ENCODE data around the gene ZNF524. TPM values are rescaled to one million over a fixed set of nuclear protein-coding genes. Genes with fewer than 3 reads are reported as not detected.

Gene ZNF524
- total RNA-seq, 2 donors from 2014 or later: 30.2 to 54.8 TPM

DNA sequence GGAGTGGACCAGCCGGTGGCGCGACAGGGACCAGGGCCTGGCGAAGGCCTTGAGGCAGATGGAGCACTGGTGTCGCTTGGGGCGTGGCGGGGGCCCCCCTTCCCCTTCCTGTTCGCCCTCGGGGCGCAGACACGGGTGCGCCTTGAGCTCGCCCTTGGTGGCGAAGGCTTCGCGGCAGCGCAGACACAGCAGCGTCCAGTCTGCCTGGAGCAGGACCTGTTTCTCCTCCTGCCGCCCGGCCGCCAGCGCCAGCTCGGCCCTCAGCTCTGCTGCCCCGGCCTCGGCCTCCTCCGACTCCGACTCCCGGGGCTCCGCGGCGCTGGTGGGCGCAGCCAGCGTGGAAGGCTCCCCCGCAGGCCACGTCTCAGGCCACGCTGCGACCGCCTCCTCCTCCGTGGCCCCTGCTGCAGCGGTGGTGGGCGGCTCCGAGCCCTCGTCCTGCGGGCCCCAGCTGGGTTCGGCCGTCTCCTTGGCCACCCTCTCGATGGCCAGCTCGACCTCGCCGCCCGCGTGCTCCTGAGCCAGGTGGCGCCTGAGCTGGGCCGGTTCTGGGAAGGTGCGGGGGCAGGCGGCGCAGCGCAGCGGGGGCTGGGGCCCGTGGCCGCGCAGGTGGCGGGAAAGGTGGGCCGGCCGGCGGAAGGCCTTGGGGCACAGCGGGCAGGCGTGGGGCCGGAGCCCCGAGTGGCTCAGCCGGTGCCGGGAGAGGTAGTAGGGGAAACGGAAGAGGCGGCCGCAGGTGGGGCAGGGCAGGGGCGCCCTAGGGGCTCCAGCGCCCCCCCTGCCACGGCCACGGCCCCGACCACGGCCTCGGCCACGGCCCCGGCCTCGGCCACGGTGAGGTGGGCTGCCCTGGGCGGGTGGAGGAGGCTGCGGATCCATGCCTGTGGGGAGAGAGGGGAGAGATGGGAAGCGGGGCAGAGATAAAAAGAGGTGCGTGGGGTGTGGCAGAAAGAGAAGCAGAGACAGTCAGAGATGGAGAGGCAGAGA, 21.0 kb upstream of the ZNF524 start:
- WGBS: 92% methylated on average over 74 of the region's 90 CpGs
- Histone ChIP-seq H3K36me3 (peaks cover 0 to 7% of the 10 kb centered on the region in 2 donors), H3K4me3 (peak overlapping the region in 1 of 2 donors; percentile 86), H3K4me1 (replicated peaks) (peaks cover 14% of the 10 kb centered on the region), H3K27me3 (replicated peaks; ENCODE audit: insufficient read depth) (no peaks in the 10 kb centered on the region), H3K27ac (no peak overlapping the region), H3K9me3 (no peaks in the 10 kb centered on the region)
- intact Hi-C loops (cut with DNase I): no loop called here
- TF ChIP-seq POLR2AphosphoS5 (IDR thresholded peaks at IDR 0.05) (no peak), POLR2A (IDR thresholded peaks at IDR 0.05) (no peak), CTCF (IDR thresholded peaks at IDR 0.05) (no peak)
- no peak for DNase-seq (ENCODE audit: low spot score)

- H3K4me1 ChIP-seq (replicated peaks): peaks cover 14% of the 10 kb centered on the region
- WGBS: 8% methylated on average over 20 of the region's 20 CpGs
- TF ChIP-seq POLR2A (IDR thresholded peaks at IDR 0.05): no peak
- no peak for TF ChIP-seq POLR2AphosphoS5 (IDR thresholded peaks at IDR 0.05)
- TF ChIP-seq CTCF (IDR thresholded peaks at IDR 0.05): no peak
- peak overlapping the region; percentile 86 to 97 for H3K4me3 ChIP-seq
- DNase-seq (ENCODE audit: low spot score): no peak
- no peaks in the 10 kb centered on the region for H3K27me3 ChIP-seq (replicated peaks; ENCODE audit: insufficient read depth)
- peaks cover 0 to 7% of the 10 kb centered on the region in 2 donors for H3K36me3 ChIP-seq
- H3K9me3 ChIP-seq: no peaks in the 10 kb centered on the region
- peak overlapping the region; percentile 88 to 94 for H3K27ac ChIP-seq
- intact Hi-C loops (cut with DNase I): loop anchor here (5.0 kb wide), 1 partner anchor 63 kb away; no protein-coding TSS in a partner anchor
These were observed 20.1 kb upstream of the ZNF524 start for GRCh38 chr19:55579766-55580621.

DNA sequence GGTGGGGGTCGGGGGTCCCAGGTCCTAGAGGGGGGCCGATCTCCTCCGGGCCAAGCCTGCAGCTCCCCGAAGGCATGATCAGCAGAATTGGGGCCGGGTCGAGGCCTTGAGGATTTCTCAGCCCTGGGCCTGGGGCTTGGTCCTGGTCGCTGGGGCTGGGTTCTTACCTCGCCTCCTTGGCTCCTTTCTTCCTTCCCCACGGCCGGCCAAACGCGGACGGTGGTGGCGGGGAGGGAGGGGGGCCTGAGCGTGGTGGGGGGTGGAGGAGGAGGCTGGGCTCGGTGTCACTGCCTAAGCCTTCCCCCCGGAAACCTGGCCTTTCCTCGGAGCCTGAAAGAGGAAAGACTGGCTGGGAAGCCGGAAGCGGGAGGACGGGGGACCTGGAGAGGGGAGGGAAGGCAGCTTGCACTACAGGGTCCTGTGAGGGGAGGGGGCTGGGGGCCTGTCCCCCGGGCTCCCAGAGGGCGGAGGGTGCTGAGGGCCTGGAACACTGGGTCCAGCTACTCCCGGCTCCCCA, 19.4 kb upstream of the ZNF524 start, which contains the start of gene ZNF579:
Gene ZNF579, minus strand, starts transcription at position 221 of the 517 bp plus-strand sequence. CDS start 1,209 bp downstream, outside the sequence.
- H3K36me3 ChIP-seq: peaks cover 0 to 7% of the 10 kb centered on the region in 2 donors
- intact Hi-C loops (cut with DNase I): loop anchor here (5.0 kb wide), 1 partner anchor 63 kb away; no protein-coding TSS in a partner anchor
- H3K4me1 ChIP-seq (replicated peaks): peaks cover 14% of the 10 kb centered on the region
- TF ChIP-seq CTCF (IDR thresholded peaks at IDR 0.05): no peak
- TF ChIP-seq POLR2AphosphoS5 (IDR thresholded peaks at IDR 0.05): peak; percentile 73
- TF ChIP-seq POLR2A (IDR thresholded peaks at IDR 0.05): no peak
- 2% methylated on average over 16 of the region's 24 CpGs for WGBS
- H3K9me3 ChIP-seq: no peaks in the 10 kb centered on the region
- peak within 1 kb of the TSS; percentile 88 to 94 for H3K27ac ChIP-seq
- H3K27me3 ChIP-seq (replicated peaks; ENCODE audit: insufficient read depth): no peaks in the 10 kb centered on the region
- peak within 1 kb of the TSS; percentile 86 to 97 for H3K4me3 ChIP-seq
- DNase-seq (ENCODE audit: low spot score): peak; percentile 76

- 26% methylated on average over 12 of the region's 12 CpGs for WGBS
- H3K36me3 ChIP-seq: peaks cover 0 to 7% of the 10 kb centered on the region in 2 donors
- no peaks in the 10 kb centered on the region for H3K9me3 ChIP-seq
- TF ChIP-seq CTCF (IDR thresholded peaks at IDR 0.05) (no peak), POLR2A (IDR thresholded peaks at IDR 0.05) (no peak), POLR2AphosphoS5 (IDR thresholded peaks at IDR 0.05) (no peak)
- peaks cover 14% of the 10 kb centered on the region for H3K4me1 ChIP-seq (replicated peaks)
- no peak for DNase-seq (ENCODE audit: low spot score)
- H3K27me3 ChIP-seq (replicated peaks; ENCODE audit: insufficient read depth): no peaks in the 10 kb centered on the region
- peak overlapping the region; percentile 88 to 94 for H3K27ac ChIP-seq
- intact Hi-C loops (cut with DNase I): loop anchor here (5.0 kb wide), 1 partner anchor 64 kb away; no protein-coding TSS in a partner anchor
- peak overlapping the region; percentile 86 to 97 for H3K4me3 ChIP-seq
These were observed 18.8 kb upstream of the ZNF524 start for GRCh38 chr19:55581145-55581822.

All from prostate gland (tissue), 2 donors.